B cell (primary cell): ENCODE results near the gene TOX2. TPM values are rescaled to one million over a fixed set of nuclear protein-coding genes. Genes with fewer than 3 reads are reported as not detected.

ENCODE experiments used
- ATAC-seq: fragments of 200-7000 bp; cut with Tn5 transposase; one replicate; pipeline ENCODE4 v1.10.0; 2021; ENCODE audit warnings: low read depth, mild to moderate bottlenecking, moderate number of reproducible peaks, moderate library complexity
- CTCF ChIA-PET: fragments of 350-600 bp; sonication (Branson Sonifier 250); formaldehyde crosslinking; loops from one replicate; lab custom pipeline; 2021; ENCODE audit warnings: antibody characterized with exemption, inconsistent platforms; lab: Charles Lee
- POLR2A ChIA-PET: fragments of 350-600 bp; sonication (Branson Sonifier 250); formaldehyde crosslinking; loops from one replicate; lab custom pipeline; 2021; ENCODE audit warnings: antibody characterized with exemption; lab: Charles Lee
- DNase-seq: peaks from one replicate; pipeline ENCODE4 v3.0.0; 2013
- H2AFZ ChIP-seq: 2 replicates; pipeline ENCODE4 v1.6.1; 2012; ENCODE audit warnings: mild to moderate bottlenecking, low read depth, low read length; ENCODE audit not compliant: insufficient read depth, poor library complexity, severe bottlenecking
- H3K27ac ChIP-seq, 2 donors: 1 replicate in 1 of 2; 2 replicates in 1 of 2; pipeline ENCODE4 v1.5.1; 2012 to 2013; ENCODE audit warnings: low read length in 2 of 2, mild to moderate bottlenecking in 2 of 2, moderate library complexity in 1 of 2
- H3K27me3 ChIP-seq, 4 experiments: fragments of 200-600 bp in 1 of 4; sonication (generic) in 1 of 4; replicated peaks in 1 of 4; 1 replicate in 2 of 4; 2 replicates in 2 of 4; pipeline versions ENCODE4 v1.6.1 to v1.7.0; 2013 to 2016; ENCODE audit warnings: low read length in 3 of 4, mild to moderate bottlenecking in 2 of 4, mixed read lengths in 1 of 4, moderate library complexity in 1 of 4; ENCODE audit not compliant: insufficient read depth in 4 of 4, control insufficient read depth in 3 of 4; ENCODE audit errors: control extremely low read depth in 1 of 4
- H3K36me3 ChIP-seq, 2 experiments: replicated peaks in 1 of 2; 1 replicate in 1 of 2; 2 replicates in 1 of 2; pipeline versions ENCODE4 v1.6.1 to v1.7.1; 2013; ENCODE audit warnings: low read length in 1 of 2; ENCODE audit not compliant: insufficient read depth in 2 of 2, control insufficient read depth in 1 of 2; ENCODE audit errors: control extremely low read depth in 1 of 2, extremely low read depth in 1 of 2
- H3K4me1 ChIP-seq, 2 donors: fragments of 200-600 bp in 1 of 2; sonication (generic) in 1 of 2; 1 replicate in 1 of 2; 2 replicates in 1 of 2; pipeline versions ENCODE4 v1.5.1 to v1.6.1; 2013 to 2017; ENCODE audit warnings: low read length in 2 of 2; ENCODE audit not compliant: control insufficient read depth in 2 of 2, insufficient read depth in 2 of 2
- H3K4me2 ChIP-seq: replicated peaks from 2 replicates; pipeline ENCODE3; 2012; ENCODE audit warnings: mild to moderate bottlenecking, low read depth, low read length; ENCODE audit not compliant: poor library complexity, severe bottlenecking
- H3K4me3 ChIP-seq, 5 experiments: fragments of 200-600 bp in 1 of 5; sonication (generic) in 1 of 5; 1 replicate in 3 of 5; 2 replicates in 2 of 5; pipeline versions ENCODE4 v1.5.1 to v1.7.0; 2011 to 2016; ENCODE audit warnings: low read length in 4 of 5, mild to moderate bottlenecking in 4 of 5, low read depth in 2 of 5, control low read depth in 1 of 5, moderate library complexity in 1 of 5; ENCODE audit not compliant: insufficient read depth in 1 of 5; ENCODE audit errors: control extremely low read depth in 1 of 5, extremely low read depth in 1 of 5
- H3K79me2 ChIP-seq: fragments of 200-600 bp; sonication (generic); one replicate; pipeline ENCODE4 v1.6.0; 2016; ENCODE audit warnings: low read length; ENCODE audit not compliant: control insufficient read depth, insufficient read depth
- H3K9ac ChIP-seq: fragments of 200-600 bp; sonication (generic); 2 replicates; pipeline ENCODE4 v1.6.1; 2017; ENCODE audit warnings: mild to moderate bottlenecking, low read length, moderate library complexity
- H3K9me3 ChIP-seq, 3 donors: one replicate each; pipeline versions ENCODE4 v1.6.1 to v1.7.1; 2013; ENCODE audit warnings: low read length in 2 of 3; ENCODE audit not compliant: control insufficient read depth in 2 of 3, insufficient read depth in 1 of 3; ENCODE audit errors: control extremely low read depth in 1 of 3
- H4K20me1 ChIP-seq: 2 replicates; pipeline ENCODE4 v1.6.0; 2012; ENCODE audit warnings: mild to moderate bottlenecking, low read length; ENCODE audit not compliant: insufficient read depth, control insufficient read depth, poor library complexity, severe bottlenecking
- H3K27ac Mint-ChIP-seq: one replicate; pipeline ENCODE4 v1.8.0; 2021; ENCODE audit warnings: mixed read lengths
- H3K27me3 Mint-ChIP-seq: one replicate; pipeline ENCODE4 v1.8.0; 2021; ENCODE audit warnings: mixed read lengths
- H3K4me1 Mint-ChIP-seq: one replicate; pipeline ENCODE4 v1.8.0; 2021; ENCODE audit warnings: mixed read lengths
- H3K4me3 Mint-ChIP-seq: one replicate; pipeline ENCODE4 v1.8.0; 2021; ENCODE audit warnings: mixed read lengths
- H3K9me3 Mint-ChIP-seq: one replicate; pipeline ENCODE4 v1.8.0; 2022; ENCODE audit warnings: mixed read lengths; ENCODE audit not compliant: insufficient read depth
- CTCF ChIP-seq: fragments of 200-600 bp; IDR thresholded peaks from one replicate; pipeline ENCODE4 v1.8.0; 2022; ENCODE audit warnings: antibody characterized with exemption, mild to moderate bottlenecking
- EZH2 ChIP-seq: IDR thresholded peaks from 2 replicates; pipeline ENCODE4 v1.6.1; 2012; ENCODE audit warnings: borderline replicate concordance, low read depth, mild to moderate bottlenecking, moderate library complexity, low read length; ENCODE audit not compliant: insufficient read depth, poor library complexity, severe bottlenecking
- WGBS: methylation state at CpG from one replicate; pipeline ENCODE4 v1.1.5; 2013; ENCODE audit warnings: missing lambda C conversion rate; ENCODE audit not compliant: insufficient coverage; 5-methylcytosine and 5-hydroxymethylcytosine counted together
- intact Hi-C: fragments of 100-400 bp; cut with micrococcal nuclease; formaldehyde crosslinking; loops from one replicate; pipeline ENCODE4 v1.10.0; 2022
- polyA plus RNA-seq: library from polyadenylated mRNA; depleted of rRNA; stranded (reverse); fragments of >200 nt; gene quantifications from 2 replicates; pipeline ENCODE4 v1.2.3, GENCODE V29; 2012
- total RNA-seq, 2 donors: library from RNA; stranded (reverse); fragments of 120-200 nt in 1 of 2; gene quantifications; 1 replicate in 1 of 2; 2 replicates in 1 of 2; pipeline versions ENCODE4 v1.2.3 to v1.2.4, GENCODE V29; 2013 to 2022

The TOX2 gene
- total and polyA plus RNA-seq, 2 donors (not counting 1 experiment from before 2014, with no cell fraction given) = 1.2 to 4.1 TPM

- ChIA-PET POLR2A (no interaction called here), CTCF (no interaction called here)
- Histone ChIP-seq H3K4me2 (no peak overlapping the region), H3K9me3 (no peaks in the 10 kb centered on the region), H3K27me3 (no peaks in the 10 kb centered on the region), H3K4me3 (no peak overlapping the region), H2AFZ (no peak overlapping the region), H3K36me3 (no peaks in the 10 kb centered on the region), H3K79me2 (no peaks in the 10 kb centered on the region), H3K4me1 (peaks cover 0 to 7% of the 10 kb centered on the region in 2 donors), H4K20me1 (no peaks in the 10 kb centered on the region), H3K27ac (no peak overlapping the region), H3K9ac (no peak overlapping the region)
- intact Hi-C loops = no loop called here
- H3K4me3 Mint-ChIP-seq = no peak overlapping the region
- TF ChIP-seq CTCF (no peak), EZH2 (no peak)
- no peak for DNase-seq
- 89% methylated on average over 1 of the region's 5 CpGs for WGBS
- peaks cover 7% of the 10 kb centered on the region for H3K27me3 Mint-ChIP-seq
- no peaks in the 10 kb centered on the region for H3K9me3 Mint-ChIP-seq
- H3K27ac Mint-ChIP-seq = no peak overlapping the region
- H3K4me1 Mint-ChIP-seq = peaks cover 4% of the 10 kb centered on the region
- ATAC-seq = no peak
Observed at GRCh38 chr20:43968341-43969000, 53.8 kb downstream of the TOX2 start.

GRCh38 chr20:43969028-43969447 is 54.4 kb downstream of the TOX2 start:
- TF ChIP-seq EZH2 (no peak), CTCF (no peak)
- CTCF ChIA-PET = no interaction called here

More at GRCh38 chr20:43969028-43969447, 54.4 kb downstream of the TOX2 start:
- Histone ChIP-seq H3K79me2 (no peaks in the 10 kb centered on the region), H3K27ac (no peak overlapping the region), H3K4me2 (no peak overlapping the region), H3K36me3 (no peaks in the 10 kb centered on the region), H3K9ac (no peak overlapping the region), H4K20me1 (no peaks in the 10 kb centered on the region), H3K4me1 (peaks cover 0 to 7% of the 10 kb centered on the region in 2 donors), H3K4me3 (no peak overlapping the region), H3K27me3 (no peaks in the 10 kb centered on the region), H2AFZ (no peak overlapping the region), H3K9me3 (no peaks in the 10 kb centered on the region)
- intact Hi-C loops = no loop called here
- H3K4me1 Mint-ChIP-seq = peaks cover 4% of the 10 kb centered on the region
- H3K9me3 Mint-ChIP-seq = no peaks in the 10 kb centered on the region
- POLR2A ChIA-PET = no interaction called here
- no peak overlapping the region for H3K4me3 Mint-ChIP-seq
- H3K27ac Mint-ChIP-seq = no peak overlapping the region
- no peak for DNase-seq
- peaks cover 8% of the 10 kb centered on the region for H3K27me3 Mint-ChIP-seq
- ATAC-seq = no peak
- WGBS = 89% methylated on average over 7 of the region's 7 CpGs
